Measurements from ENCODE around the gene FSTL3. TPM values are rescaled to one million over a fixed set of nuclear protein-coding genes. Genes with fewer than 3 reads are reported as not detected.

The FSTL3 gene
- total RNA-seq, 1 donor from 2014 or later, result 312 TPM

- TF ChIP-seq CTCF (IDR thresholded peaks at IDR 0.05), result no peak
- Mint-ChIP-seq H3K36me3 (ENCODE audit: low read depth) (peaks cover 24% of the 10 kb centered on the region), H3K4me3 (ENCODE audit: unreplicated experiment) (no peak overlapping the region), H3K4me1 (ENCODE audit: low read depth) (peaks cover 16% of the 10 kb centered on the region), H3K27me3 (ENCODE audit: low read depth) (no peaks in the 10 kb centered on the region), H3K27ac (ENCODE audit: unreplicated experiment) (no peak overlapping the region), H3K9me3 (ENCODE audit: low read depth) (no peaks in the 10 kb centered on the region)
- DNase-seq (ENCODE audit: low spot score), result no peak
Observed at GRCh38 chr19:729965-730668, 53.9 kb downstream of the FSTL3 start.

GRCh38 chr19:731000-731399, 54.8 kb downstream of the FSTL3 start:
- Mint-ChIP-seq H3K9me3 (ENCODE audit: low read depth) (no peaks in the 10 kb centered on the region), H3K27me3 (ENCODE audit: low read depth) (no peaks in the 10 kb centered on the region), H3K27ac (ENCODE audit: unreplicated experiment) (no peak overlapping the region), H3K4me3 (ENCODE audit: unreplicated experiment) (no peak overlapping the region), H3K36me3 (ENCODE audit: low read depth) (peaks cover 24% of the 10 kb centered on the region), H3K4me1 (ENCODE audit: low read depth) (peaks cover 16% of the 10 kb centered on the region)
- TF ChIP-seq CTCF (IDR thresholded peaks at IDR 0.05), result no peak
- no peak for DNase-seq (ENCODE audit: low spot score)

GRCh38 chr19:732148-733069, 56.2 kb downstream of the FSTL3 start:
- Mint-ChIP-seq H3K27me3 (ENCODE audit: low read depth) (no peaks in the 10 kb centered on the region), H3K4me1 (ENCODE audit: low read depth) (peaks cover 12% of the 10 kb centered on the region), H3K27ac (ENCODE audit: unreplicated experiment) (no peak overlapping the region), H3K36me3 (ENCODE audit: low read depth) (peaks cover 20% of the 10 kb centered on the region), H3K9me3 (ENCODE audit: low read depth) (no peaks in the 10 kb centered on the region), H3K4me3 (ENCODE audit: unreplicated experiment) (no peak overlapping the region)
- TF ChIP-seq CTCF (IDR thresholded peaks at IDR 0.05), result no peak
- no peak for DNase-seq (ENCODE audit: low spot score)

Other genes with a start within 250 kb of the FSTL3 start
- gene SHC2, start 215.4 kb upstream of the FSTL3 start, total RNA-seq, result 26.9 to 50.9 TPM (median 47.8 TPM) in 3 replicates
- 0.59 to 0.92 TPM (median 0.62 TPM) in 3 replicates for gene MADCAM1, start 179.9 kb upstream of the FSTL3 start, total RNA-seq
- 18.3 to 22.6 TPM (median 21.3 TPM) in 3 replicates for gene TPGS1, start 168.9 kb upstream of the FSTL3 start, total RNA-seq
- 41.4 to 71.1 TPM (median 66.9 TPM) in 3 replicates for gene CDC34, start 144.6 kb upstream of the FSTL3 start, total RNA-seq
- gene GZMM, start 132.3 kb upstream of the FSTL3 start, total RNA-seq, result not detected in 3 replicates
- 440 to 503 TPM (median 452 TPM) in 3 replicates for gene BSG, start 103.8 kb upstream of the FSTL3 start, total RNA-seq
- gene HCN2, start 86.5 kb upstream of the FSTL3 start, total RNA-seq, result 6.2 to 6.8 TPM (median 6.7 TPM) in 3 replicates
- 27.3 to 35.8 TPM (median 35.5 TPM) in 3 replicates for gene POLRMT, start 42.9 kb upstream of the FSTL3 start, total RNA-seq
- not detected in 3 replicates for gene FGF22, start 36.5 kb upstream of the FSTL3 start, total RNA-seq
- 29.3 to 36.3 TPM (median 29.5 TPM) in 3 replicates for gene RNF126, start 13.2 kb upstream of the FSTL3 start, total RNA-seq
- not detected in 3 replicates for gene PRSS57, start 19.1 kb downstream of the FSTL3 start, total RNA-seq
- gene PALM, start 32.5 kb downstream of the FSTL3 start, total RNA-seq, result 166 to 182 TPM (median 175 TPM) in 3 replicates
- 1.5 to 2.2 TPM (median 1.6 TPM) in 3 replicates for gene MISP, start 74.7 kb downstream of the FSTL3 start, total RNA-seq
- 281 to 343 TPM (median 285 TPM) in 3 replicates for gene PTBP1, start 121.1 kb downstream of the FSTL3 start, total RNA-seq
- gene PLPPR3, start 145.6 kb downstream of the FSTL3 start, total RNA-seq, result 5.4 to 6.8 TPM (median 6.0 TPM) in 3 replicates
- gene AZU1, start 151.4 kb downstream of the FSTL3 start, total RNA-seq, result 0.37 to 0.51 TPM in 2 of 3 replicates, not detected in the other
- not detected in 3 replicates for gene PRTN3, start 164.6 kb downstream of the FSTL3 start, total RNA-seq
- gene ELANE, start 175.9 kb downstream of the FSTL3 start, total RNA-seq, result not detected in 3 replicates
- 1.1 to 17.9 TPM (median 1.8 TPM) in 3 replicates for gene CFD, start 183.3 kb downstream of the FSTL3 start, total RNA-seq
- gene MED16, start 216.8 kb downstream of the FSTL3 start, total RNA-seq, result 47.0 to 53.9 TPM (median 53.1 TPM) in 3 replicates
- gene RNU6-9, start 217.1 kb downstream of the FSTL3 start, total RNA-seq, result not detected in 3 replicates
- gene R3HDM4, start 236.8 kb downstream of the FSTL3 start, total RNA-seq, result 47.1 to 52.2 TPM (median 48.4 TPM) in 3 replicates
- gene KISS1R, start 240.9 kb downstream of the FSTL3 start, total RNA-seq, result 0.17 to 0.38 TPM (median 0.24 TPM) in 3 replicates
- 6.6 to 10.0 TPM (median 8.8 TPM) in 3 replicates for gene ARID3A, start 249.6 kb downstream of the FSTL3 start, total RNA-seq

Measured in chondrocyte (in vitro differentiated cells).